GM19397 (cell line): ENCODE measurements around the gene STK17A.
A peak's percentile ranks its signal among the peaks of the same experiment; 100 is the strongest.
"Not testable (repeated sequence)": the region's sequence is repeated elsewhere in the genome, so short reads cannot be mapped to it uniquely, and the experiment has no call there.

Source experiments
- ATAC-seq: cut with Tn5 transposase; IDR thresholded peaks from one replicate; pipeline ENCODE4 v1.9.1; 2021; ENCODE audit warnings: mild to moderate bottlenecking, moderate library complexity; ENCODE audit not compliant: unreplicated experiment

STK17A gene

DNA sequence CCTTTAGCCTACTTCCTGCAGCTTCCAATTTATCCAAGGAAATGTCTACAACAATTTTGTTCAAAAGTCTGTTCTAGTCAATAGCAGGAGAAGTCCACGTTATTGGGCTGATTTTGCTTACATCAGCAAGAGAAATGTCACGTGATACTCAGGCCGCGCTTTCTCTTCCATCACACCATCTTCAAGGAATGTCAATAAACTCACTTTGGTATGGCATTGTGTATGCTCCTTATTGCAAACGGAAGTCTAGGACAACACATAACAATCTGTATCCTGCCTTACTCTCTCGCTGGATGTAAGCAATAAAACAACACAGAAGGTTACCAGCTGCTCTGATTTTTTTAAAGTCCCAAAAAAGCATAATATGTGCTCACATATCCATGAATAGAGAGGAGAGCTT, 17.1 kb upstream of the STK17A start:
- no peak for ATAC-seq

DNA sequence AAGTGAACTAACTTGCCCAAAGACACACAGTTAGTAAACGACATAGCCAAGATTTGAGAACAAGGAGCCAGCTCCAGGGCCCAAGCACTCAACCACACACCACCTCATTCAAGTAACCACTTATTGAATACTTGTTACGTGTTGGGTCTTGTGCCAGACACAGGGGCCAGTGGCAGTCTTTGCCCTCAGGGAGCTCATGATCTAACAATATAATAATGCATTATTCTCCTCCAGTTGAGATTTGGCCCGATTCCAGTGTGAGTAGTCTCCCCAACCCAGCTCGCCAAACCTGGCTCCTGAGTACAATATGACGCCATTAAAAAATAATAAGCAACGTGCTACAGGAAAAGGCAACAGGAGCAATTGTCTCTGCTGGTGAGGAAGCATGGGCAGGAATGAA, 14.4 kb upstream of the STK17A start:
- ATAC-seq: no peak

DNA sequence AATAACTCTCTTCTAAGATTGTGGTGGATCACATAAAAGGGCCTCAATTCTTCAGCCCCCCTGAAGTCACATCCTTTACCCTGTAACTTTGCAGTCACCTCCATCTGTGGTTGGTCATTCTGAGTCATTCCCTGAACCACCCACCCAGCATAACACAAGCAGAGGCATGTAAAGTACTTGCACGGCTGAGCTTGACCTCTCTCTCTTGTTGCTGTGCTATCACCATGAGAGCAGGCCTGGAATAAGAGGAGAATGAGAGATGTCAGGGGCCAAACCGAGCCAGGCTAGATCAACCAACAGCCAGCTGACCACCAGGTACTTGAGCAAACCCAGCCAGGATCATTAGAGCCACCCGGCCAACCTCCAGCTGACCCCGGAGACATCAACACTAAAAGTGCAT, 13.5 kb upstream of the STK17A start:
- no peak for ATAC-seq

DNA sequence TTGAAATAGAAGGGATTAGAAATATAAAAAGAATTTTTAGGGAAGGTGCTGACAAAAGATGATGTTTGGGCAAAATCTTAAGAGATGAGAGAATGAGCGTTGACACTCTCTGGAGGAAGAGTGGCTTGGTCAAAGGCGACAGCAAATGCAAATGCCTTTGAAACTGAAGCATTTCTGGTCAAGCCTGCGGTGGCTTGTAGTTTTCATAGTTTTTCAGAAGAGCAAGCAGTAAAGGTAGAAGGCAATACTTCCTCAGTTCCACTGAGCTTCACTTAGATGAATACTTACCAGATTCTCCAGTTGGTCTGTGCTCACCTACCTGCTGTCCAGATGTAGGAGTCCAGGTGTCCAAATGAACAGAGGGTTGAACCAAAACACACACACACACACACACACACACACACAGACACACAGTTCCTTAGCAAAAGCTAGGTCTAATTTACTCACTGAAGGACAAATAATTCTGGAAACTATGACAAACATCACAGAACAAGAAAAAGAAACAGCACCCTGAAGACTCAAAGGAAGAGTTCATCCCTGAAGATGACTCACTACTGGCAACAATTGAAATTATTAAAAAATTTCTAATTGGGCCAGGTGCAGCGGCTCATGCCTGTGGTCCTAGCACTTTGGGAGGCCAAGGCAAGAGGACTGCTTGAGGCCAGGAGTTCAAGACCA, 12.1 kb upstream of the STK17A start:
- no peak for ATAC-seq

DNA sequence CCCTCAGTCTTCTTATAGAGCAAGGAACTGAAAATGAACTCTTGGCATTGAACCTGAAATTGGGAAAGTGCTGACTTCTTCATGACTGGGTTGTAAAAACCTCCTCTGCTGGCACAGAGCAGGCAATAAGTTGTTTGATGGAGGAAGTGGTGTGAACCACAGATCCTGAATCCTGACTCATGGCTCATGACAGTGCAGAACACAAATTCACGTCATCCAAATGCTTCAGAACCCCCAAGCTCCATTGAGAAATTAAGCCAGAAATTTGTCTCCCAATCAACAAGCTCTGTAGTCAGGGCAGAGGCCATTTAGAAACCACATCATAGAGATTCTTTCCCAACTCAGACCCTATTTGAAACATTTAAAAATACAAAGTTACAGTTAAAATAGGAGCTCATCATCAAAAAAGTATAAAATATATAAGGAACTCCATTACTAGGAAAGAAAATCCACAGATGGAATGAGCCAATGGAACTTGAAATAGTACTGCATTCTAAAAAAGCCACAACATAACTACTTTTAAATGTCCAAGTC, 10.3 kb upstream of the STK17A start:
- ATAC-seq: no peak

DNA sequence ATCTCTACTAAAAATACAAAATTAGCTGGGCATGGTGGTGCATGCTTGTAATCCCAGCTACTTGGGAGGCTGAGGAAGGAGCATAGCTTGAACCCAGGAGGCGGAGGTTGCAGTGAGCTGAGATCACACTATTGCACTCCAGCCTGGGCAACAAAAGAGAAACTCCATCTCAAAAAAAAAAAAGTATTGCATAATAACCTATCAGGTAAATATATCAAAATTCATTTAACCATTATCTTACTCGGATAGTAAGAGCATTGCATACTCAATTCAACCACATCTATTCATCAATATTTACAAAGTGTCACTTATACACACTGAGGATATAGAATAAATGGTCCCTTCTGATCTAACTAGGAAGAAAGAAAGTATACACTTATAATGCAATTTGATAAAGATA, 9.1 kb upstream of the STK17A start:
- not testable (repeated sequence) for ATAC-seq

DNA sequence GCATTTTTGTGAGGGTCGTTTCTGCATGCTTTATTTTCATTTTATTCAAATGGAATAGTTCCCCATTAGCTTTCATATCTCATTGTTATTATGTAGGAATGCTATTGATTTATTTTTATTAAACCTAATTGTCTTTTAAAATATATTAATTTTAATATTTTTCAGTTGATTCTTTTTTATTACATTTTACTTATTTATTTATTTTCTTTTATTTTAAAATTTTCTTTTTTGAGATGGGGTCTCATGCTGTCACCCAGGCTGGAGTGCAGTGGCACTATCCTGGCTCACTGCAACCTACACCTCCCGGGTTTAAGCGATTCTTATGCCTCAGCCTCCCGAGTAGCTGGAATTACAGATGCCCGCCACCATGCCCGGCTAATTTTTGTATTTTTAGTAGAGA, 7.4 kb upstream of the STK17A start:
- ATAC-seq: no peak

DNA sequence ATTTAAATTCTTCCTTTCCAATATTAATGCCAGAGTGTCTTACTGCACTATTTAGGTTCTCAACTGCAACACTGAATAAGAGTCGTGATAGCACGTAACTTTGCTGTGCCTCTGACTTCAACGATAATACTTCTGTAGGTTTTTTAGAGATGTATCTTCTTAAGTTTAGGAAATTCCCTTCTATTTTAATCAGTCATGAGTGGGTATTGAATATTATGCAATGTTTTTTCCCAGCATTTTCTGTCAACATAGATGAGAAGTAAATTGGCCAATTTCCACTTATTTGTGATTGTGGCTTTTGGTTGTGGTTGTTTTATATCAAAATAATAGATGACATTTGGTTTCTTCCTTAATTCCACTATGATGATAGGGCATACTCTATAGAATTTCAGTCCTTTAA, 6.7 kb upstream of the STK17A start:
- ATAC-seq: no peak

DNA sequence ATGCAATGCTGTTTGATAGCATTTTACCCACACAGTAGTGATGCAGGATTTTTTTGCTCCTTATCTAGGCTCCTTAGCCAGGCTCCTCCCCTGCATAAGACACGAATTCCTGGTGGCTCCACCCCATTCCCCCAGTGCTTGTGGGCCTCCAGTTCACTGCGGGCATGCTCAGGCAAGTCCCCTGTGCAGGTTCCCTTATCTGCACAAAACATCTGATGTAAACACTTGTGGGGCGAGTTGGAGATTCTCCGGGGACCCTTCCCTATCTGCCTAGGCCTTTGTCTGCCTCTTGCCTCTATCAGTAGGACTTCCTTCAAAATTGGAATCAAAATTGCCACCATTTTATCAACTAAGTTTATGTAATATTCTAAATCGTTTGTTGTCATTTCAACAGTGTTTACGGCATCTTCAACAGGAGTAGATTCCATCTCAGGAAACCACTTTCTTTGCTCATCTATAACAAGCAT, 5.4 kb upstream of the STK17A start:
- ATAC-seq: no peak

DNA sequence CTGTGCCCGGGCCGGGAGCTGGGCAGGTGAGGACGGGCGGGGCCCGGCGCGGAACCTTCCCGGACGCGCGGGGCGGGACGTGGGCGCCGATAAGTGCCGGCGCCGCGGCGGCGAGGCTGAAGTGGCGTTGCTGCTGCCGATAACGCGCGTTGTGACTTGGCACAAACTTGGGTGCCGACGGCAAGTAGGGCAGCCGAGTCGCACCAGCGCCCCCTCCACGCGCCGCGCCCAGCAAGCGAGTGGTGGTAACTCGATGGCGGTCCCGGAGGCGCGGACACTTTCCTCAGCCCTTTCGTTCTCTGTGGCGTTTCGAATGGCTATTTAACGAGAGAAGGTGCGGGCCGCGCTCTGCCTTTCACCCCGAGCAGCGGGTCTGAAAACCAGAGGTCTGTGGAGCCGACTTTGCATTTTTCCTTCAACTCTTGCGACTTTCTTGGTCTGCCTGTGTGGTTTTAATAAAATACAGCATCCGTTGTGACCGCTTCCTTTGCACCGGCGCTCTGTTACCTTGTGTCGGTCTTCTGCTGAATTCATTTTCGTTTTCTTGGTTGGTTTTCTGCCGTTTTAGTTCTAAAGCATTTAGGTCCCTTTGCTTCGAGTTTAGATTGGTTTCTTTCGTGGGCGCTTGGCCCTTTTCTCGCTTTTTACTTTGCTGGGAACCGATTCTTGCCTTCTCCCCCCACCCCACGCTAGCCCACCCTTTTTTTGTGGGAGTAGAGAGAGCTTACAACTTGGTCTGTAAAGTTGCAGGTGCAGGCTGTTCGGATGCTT, 701 bp downstream of the STK17A start:
- ATAC-seq: peak; percentile 27

DNA sequence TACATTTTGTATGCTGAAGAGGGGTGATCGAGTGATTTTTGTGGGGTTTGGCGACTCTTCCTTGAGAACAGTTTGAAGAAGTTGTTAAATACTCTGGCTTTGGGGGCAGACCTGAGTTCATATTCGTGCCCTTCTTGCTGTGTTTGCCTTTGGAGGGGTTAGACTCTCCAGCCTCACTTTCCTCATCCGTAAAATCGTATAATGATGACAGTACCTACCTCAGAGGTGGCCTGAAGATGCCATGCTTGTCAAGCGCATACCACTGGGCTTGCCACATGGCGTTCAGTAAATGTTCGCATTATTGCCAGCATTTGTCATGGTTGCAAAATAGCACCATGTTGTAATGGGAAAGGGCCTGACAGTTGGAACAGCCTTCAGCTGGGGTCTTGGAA, 1.3 kb downstream of the STK17A start:
- no peak for ATAC-seq

DNA sequence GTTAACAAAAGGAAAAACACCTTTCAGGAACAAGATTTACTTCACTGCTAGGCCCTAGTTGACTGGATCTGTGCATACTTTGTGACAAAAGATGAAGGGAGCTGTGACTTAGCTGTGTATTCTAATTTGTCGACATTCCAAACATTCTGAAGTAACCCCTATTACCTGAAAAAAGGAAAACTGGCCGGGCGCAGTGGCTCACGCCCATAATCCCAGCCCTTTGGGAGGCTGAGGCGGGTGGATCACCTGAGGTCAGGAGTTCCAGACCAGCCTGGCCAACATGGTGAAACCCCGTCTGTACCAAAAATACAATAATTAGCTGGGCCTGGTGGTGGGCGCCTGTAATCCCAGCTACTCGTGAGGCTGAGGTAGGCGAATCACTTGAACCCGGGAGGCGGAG, 1.8 kb downstream of the STK17A start:
- not testable (repeated sequence) for ATAC-seq

DNA sequence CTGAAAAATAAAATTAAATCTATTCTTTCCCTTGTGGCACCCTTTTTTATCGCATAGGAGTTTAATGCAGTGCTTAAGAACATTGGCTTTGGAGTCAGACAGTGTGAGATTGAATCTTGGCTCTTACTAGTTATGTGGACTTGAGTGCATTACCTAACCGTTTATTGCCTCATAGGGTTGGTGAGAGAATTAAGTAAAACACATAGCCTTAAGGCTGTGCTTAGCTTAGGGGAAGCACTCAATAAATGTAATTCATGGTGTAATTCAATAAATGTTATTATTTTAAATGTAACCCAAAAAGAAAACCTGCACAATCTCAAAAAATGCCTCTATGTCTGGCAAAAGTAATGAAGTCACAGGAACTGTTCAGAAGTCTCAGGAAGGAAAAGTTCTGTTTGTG, 2.7 kb downstream of the STK17A start:
- ATAC-seq: no peak

DNA sequence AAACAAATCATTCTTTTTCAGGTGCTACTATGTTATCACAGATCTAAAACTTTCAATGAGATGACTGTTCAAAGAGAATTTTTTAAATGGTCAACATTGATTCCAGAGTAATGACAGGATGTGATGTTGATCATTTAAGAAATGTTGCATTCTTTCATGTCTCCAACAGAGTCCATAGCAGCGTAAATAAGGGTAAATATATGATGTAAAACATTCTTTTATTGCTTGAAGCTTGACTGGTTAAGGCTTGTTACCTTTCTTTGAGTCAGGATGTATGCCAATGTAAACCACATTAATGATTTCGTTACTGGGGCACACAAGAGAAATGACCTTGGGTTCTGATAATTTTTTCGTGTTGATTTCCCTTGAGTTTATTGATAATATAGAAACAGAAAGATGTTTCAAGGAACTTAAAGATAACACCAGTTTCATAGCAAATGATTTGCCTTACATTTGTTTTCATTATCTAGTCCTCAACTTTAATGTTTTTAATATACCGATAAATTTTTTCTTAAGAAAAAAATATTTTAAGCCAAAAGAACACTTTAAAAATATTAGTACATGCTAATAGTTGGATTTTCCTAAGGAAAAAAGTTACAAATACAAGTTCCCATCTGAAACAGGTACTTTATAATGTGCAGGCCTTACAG, 3.5 kb downstream of the STK17A start:
- no peak for ATAC-seq

DNA sequence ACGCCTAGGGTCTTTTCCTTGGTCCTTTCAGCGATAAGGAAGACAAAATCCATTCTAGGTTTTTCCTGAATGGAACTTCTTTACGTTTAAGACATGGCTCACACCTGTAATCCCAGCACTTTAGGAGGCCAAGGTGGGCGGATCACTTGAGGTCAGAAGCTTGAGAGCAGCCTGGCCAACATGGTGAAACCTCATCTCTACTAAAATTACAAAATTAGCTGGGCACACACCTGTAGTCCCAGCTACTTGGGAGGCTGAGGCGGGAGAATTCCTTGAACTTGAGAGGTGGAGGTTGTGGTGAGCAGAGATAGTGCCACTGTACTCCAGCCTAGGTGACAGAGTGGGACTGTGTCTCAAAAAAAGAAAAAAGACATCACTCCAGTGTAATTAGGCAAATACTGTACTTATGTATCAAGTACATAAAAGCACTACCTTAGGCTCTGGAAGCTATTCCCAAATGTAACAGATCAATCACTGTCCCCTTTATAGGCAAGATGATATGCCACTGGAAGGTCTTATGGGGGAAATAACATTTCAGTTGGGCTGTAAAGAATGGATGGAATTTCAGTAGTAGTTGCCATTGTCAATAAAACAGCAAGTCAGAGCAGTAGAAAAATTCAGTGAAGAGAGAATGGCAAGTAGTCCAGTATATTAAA, 5.7 kb downstream of the STK17A start:
- ATAC-seq: no peak

DNA sequence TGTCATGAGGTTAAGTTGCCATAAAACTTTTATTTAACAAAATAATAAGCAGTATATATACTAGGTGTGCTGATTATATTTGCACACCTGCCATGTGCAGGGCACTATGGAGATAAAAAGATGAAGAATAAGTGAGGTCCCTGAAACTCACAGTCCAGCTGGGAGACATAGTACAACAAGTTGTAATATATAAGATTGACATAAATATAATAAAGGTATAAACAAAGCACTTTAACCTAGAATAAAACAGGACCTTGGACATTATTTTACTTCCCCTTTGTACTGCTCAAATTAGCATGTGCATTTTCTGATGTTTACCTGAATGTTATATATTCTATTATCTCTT, 6.2 kb downstream of the STK17A start:
- ATAC-seq: no peak

DNA sequence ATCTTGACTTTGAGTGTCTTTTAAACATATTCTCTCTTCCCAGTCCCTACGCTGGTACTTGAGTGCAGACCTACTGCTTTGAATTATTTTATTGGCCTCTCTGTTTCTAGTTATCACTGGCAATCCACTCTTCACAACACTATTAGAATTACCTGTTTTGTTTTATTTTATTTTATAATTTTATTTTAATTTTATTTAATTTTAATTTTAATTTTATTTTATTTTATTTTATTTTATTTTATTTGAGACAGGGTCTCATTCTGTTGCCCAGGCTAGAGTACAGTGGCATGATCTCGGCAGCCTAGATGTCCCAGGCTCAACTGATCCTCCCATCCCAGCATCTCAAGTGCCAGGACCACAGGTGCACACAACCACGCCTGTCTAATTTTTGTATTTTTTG, 6.8 kb downstream of the STK17A start:
- no peak for ATAC-seq

DNA sequence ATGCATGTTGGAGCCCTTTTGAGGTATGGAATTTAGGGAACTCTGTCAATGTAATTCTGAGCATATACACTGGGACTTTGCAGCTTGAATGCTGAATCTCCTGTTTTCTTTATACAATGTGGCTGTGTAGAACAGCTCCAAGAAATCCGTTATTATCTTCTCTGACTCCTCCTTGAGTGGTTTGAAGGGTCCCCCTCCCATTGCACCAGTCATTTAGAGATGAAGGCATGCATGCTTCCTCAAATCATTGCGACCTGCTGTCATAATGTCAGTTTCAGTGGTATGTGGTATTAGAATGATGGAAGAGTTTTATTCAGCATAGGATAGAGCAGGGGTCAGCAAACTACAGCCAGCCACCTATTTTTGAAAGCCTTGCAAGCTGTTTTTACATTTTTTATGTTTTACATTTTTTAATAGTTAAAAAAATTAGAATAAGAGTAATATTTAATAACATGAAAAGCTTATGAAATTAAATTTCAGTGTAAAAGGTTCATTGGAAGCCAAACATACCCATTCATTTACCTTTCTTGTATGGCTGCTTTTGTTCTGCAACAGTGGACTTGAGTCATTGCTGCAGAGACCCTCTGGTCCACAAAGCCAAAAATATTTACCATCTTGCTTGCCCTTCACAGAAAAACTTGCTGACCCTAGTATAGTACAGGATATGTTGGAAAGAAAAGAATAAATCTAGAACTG, 8.1 kb downstream of the STK17A start:
- peak; percentile 59 for ATAC-seq

DNA sequence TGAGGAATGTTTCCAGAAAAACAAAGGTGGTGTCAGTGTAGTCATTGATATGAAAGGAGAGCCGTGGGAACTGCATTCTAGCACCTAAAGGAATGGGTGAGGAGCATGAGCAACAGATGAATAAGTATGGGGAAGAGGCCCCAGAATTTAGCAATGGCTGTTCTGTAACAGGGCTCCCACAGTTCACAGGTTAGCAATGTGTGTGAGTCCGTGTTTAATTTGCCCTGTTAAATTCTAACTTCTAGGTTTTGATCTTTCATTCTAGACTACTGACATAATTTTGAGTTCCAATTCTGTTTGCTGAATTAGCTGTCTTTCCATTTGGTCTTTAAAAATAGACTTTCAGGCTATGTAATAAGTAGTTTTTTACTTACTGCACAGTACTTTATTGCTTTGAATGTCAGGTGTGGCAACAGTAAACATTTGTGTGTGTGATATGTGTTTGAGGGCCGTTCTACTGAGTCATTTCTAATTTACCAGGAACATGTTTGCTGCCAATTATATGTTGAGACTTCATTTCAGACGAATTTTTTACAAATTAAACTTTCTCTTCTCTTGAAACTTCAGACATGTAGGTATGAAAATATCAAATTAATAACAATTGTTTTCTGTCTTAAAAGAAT, 8.8 kb downstream of the STK17A start:
- no peak for ATAC-seq

DNA sequence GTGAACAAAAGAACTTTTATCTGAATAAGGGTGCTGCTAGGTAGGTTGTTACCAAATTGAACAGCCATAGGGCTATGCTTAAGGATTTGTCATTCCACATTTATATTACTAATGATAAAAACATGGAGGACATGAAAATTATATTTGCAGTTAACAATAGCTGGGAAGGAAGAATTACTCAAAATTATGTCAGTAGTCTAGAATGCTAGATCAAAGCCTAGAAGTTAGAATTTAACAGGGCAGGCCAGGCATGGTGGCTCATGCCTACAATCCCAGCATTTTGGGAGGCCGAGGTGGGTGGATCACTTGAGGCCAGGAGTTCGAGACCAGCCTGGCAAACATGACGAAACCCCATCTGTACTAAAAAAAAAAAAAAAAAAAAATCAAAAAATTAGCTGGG, 9.4 kb downstream of the STK17A start:
- no peak for ATAC-seq
